RWPE2 (cell line): ENCODE results near the gene PTGER4.
A peak's percentile ranks its signal among the peaks of the same experiment; 100 is the strongest.
"Not testable (repeated sequence)": the region's sequence is repeated elsewhere in the genome, so short reads cannot be mapped to it uniquely, and the experiment has no call there.

ENCODE experiments used
- ATAC-seq: fragments of 200-7000 bp; cut with Tn5 transposase; 3 replicates; pipeline ENCODE4 v1.9.1; 2021; ENCODE audit warnings: low read depth
- DNase-seq: peaks from one replicate; pipeline ENCODE4 v3.0.0-alpha.2; 2020; ENCODE audit warnings: low spot score
- H3K27ac ChIP-seq: fragments of 450-650 bp; 2 replicates; pipeline ENCODE4 v1.5.1; 2017; ENCODE audit warnings: mild to moderate bottlenecking; ENCODE audit not compliant: poor library complexity, severe bottlenecking
- H3K27me3 ChIP-seq: fragments of 250-450 bp; sonication (Bioruptor Pico); 2 replicates; pipeline ENCODE4 v1.5.1; 2021; ENCODE audit warnings: mild to moderate bottlenecking, moderate library complexity; ENCODE audit not compliant: insufficient read depth, poor library complexity, severe bottlenecking
- H3K36me3 ChIP-seq: fragments of 250-450 bp; sonication (Bioruptor Pico); 2 replicates; pipeline ENCODE4 v1.5.1; 2020; ENCODE audit warnings: low read depth, mild to moderate bottlenecking, moderate library complexity
- H3K4me1 ChIP-seq: fragments of 250-450 bp; sonication (Bioruptor Pico); 2 replicates; pipeline ENCODE4 v1.5.1; 2021; ENCODE audit warnings: mild to moderate bottlenecking, moderate library complexity; ENCODE audit not compliant: insufficient read depth, poor library complexity, severe bottlenecking
- H3K4me3 ChIP-seq: fragments of 250-450 bp; sonication (Bioruptor Pico); 2 replicates; pipeline ENCODE4 v1.5.1; 2021; ENCODE audit warnings: mild to moderate bottlenecking, moderate library complexity; ENCODE audit not compliant: severe bottlenecking
- H3K9me3 ChIP-seq: fragments of 250-450 bp; sonication (Bioruptor Pico); 2 replicates; pipeline ENCODE4 v1.5.1; 2021; ENCODE audit warnings: mild to moderate bottlenecking, moderate library complexity; ENCODE audit not compliant: severe bottlenecking
- TF ChIP-seq, protein P1 (sequence below): fragments of 450-650 bp; IDR thresholded peaks from one replicate; pipeline ENCODE4 v1.5.1; 2017; ENCODE audit warnings: mild to moderate bottlenecking, moderate library complexity; ENCODE audit not compliant: poor library complexity, severe bottlenecking

Gene PTGER4

DNA sequence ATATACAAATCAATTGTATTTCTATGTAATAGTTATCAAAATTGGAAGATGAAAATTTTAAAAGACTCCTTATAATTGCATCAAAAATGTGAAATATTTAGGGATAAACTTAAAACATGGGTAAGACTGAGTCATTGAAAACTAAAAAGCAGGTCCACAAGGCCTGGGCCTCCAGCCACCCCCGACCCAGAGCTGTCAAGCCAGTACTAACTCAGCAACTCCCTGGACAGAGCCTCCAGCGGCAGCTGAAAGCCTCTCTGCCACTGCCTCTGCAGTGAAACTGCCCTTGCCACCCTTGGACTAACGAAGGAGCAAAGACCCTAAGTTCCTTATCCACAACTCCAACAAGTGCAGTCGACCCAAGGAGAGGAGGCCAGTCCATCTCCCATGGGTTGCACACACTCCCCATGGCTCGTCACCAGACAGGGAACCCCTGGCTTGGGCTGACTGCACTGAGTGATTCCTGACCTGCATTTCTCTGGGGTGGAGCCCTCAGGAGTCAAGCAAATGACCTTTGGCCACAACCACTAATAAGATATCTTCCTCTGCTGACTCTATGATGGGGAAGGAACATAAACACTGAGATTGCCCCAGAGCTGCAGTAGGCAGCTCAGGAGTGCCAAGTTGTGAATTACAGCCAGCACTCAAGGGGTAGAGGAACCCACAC lies 20.5 kb downstream of the PTGER4 start:
- peaks cover 3% of the 10 kb centered on the region for H3K9me3 ChIP-seq
- DNase-seq: no peak
- H3K36me3 ChIP-seq: 0 out of 2 replicates have a peak, but pooled peaks cover 4% of the 10 kb centered on the region
- H3K27me3 ChIP-seq: no peaks in the 10 kb centered on the region
- H3K4me1 ChIP-seq: no peaks in the 10 kb centered on the region
- TF ChIP-seq, protein P1, sequence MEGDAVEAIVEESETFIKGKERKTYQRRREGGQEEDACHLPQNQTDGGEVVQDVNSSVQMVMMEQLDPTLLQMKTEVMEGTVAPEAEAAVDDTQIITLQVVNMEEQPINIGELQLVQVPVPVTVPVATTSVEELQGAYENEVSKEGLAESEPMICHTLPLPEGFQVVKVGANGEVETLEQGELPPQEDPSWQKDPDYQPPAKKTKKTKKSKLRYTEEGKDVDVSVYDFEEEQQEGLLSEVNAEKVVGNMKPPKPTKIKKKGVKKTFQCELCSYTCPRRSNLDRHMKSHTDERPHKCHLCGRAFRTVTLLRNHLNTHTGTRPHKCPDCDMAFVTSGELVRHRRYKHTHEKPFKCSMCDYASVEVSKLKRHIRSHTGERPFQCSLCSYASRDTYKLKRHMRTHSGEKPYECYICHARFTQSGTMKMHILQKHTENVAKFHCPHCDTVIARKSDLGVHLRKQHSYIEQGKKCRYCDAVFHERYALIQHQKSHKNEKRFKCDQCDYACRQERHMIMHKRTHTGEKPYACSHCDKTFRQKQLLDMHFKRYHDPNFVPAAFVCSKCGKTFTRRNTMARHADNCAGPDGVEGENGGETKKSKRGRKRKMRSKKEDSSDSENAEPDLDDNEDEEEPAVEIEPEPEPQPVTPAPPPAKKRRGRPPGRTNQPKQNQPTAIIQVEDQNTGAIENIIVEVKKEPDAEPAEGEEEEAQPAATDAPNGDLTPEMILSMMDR: no peak
- H3K27ac ChIP-seq: no peak overlapping the region
- ATAC-seq: no peak
- H3K4me3 ChIP-seq: no peak overlapping the region

DNA sequence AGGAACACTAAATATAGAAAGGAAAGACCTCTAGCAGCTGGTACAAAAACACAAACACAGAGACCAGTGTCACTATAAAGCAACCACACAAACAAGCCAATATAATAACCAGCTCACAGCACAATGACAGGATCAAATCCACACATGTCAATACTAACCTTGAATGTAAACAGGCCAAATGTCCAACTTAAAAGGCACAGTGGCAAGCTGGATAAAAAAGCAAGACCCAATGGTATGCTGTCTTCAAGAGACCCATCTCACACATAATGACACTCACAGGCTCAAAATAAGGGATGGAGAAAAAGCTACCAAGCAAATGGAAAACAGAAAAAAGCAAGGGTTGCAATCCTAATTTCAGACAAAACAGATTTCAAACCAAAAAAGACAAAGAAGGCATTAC lies 22.3 kb downstream of the PTGER4 start:
- not testable (repeated sequence) for H3K27ac ChIP-seq

DNA sequence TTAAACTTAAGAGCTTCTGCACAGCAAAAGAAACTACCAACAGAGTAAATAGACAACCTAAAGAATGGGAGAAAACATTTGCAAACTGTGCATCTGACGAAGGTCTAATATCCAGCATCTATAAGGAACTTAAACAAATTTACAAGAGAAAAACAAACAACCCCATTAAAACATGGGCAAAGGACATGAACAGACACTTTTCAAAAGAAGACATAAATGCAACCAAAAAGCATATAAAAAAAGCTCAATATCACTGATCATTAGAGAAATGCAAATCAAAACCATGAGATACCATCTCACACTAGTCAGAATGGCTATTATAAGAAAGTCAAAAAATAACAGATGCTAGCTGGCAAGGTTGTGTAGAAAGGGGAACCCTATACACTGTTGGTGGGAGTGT lies 25.8 kb downstream of the PTGER4 start:
- H3K4me1 ChIP-seq, H3K36me3 ChIP-seq, ATAC-seq, DNase-seq, H3K27me3 ChIP-seq, H3K9me3 ChIP-seq, H3K4me3 ChIP-seq, H3K27ac ChIP-seq: not testable (repeated sequence)

More for the DNA sequence above, 22.3 kb downstream of the PTGER4 start:
- not testable (repeated sequence) for H3K4me3 ChIP-seq, H3K9me3 ChIP-seq, DNase-seq, ATAC-seq, H3K36me3 ChIP-seq, H3K4me1 ChIP-seq, H3K27me3 ChIP-seq

DNA sequence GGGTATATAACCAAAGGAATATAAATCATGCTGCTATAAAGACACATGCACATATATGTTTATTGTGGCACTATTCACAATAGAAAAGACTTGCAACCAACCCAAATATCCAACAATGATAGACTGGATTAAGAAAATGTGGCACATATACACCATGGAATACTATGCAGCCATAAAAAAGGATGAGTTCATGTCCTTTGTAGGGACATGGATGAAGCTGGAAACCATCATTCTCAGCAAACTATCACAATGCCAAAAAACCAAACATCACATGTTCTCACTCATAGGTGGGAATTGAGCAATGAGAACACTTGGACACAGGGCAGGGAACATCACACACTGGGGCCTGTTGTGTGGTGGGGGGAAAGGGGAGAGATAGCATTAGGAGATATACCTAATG lies 30.9 kb downstream of the PTGER4 start:
- ATAC-seq, H3K36me3 ChIP-seq, H3K4me3 ChIP-seq, H3K27ac ChIP-seq, H3K4me1 ChIP-seq, H3K9me3 ChIP-seq, H3K27me3 ChIP-seq, DNase-seq: not testable (repeated sequence)

DNA sequence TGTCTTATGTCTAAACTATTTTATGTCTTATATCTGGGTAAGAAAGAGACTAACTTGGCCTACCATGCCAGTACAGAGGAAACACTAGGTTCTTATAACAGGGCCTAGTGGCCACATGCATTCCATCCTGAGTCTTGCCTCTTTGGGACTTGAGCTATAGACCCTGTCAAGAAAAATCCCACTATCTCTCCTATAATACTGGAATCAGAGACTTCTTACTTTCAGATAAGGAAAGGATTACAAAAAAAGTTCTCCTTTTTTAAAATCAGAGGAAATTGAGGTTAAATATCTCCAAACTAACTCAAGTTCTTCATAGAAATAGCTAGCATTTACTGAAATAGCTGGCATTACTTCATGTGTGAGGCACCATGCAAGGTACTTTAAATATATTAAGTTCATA lies 34.3 kb downstream of the PTGER4 start:
- TF ChIP-seq, protein P1: no peak
- Histone ChIP-seq H3K9me3 (no peaks in the 10 kb centered on the region), H3K27me3 (no peaks in the 10 kb centered on the region), H3K27ac (no peak overlapping the region), H3K36me3 (peaks cover 5% of the 10 kb centered on the region), H3K4me1 (peaks cover 6% of the 10 kb centered on the region), H3K4me3 (no peak overlapping the region)
- no peak for ATAC-seq
- DNase-seq: no peak

DNA sequence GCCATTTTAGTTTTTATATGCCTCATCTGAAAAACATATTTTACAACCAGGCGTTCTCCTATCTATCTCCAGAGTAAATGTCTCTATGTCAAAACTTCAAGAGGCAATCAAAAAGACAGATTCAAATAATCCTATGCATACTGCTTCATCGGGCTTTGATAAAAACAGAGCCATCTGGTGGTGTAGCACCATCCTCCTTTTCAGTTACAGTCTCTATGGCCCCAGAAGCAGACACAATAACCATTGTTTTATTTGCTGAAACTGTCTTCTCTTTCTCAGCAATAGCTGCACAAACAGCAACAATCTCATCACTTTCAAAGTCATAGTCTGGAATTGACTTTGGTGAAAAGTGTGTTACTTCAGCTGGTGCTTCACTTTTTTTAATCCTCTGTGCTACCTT lies 36.3 kb downstream of the PTGER4 start:
- Histone ChIP-seq H3K4me3 (no peak overlapping the region), H3K4me1 (peaks cover 6% of the 10 kb centered on the region), H3K36me3 (no peaks in the 10 kb centered on the region; the same call in none of the 2 replicates), H3K27ac (no peak overlapping the region), H3K9me3 (no peaks in the 10 kb centered on the region), H3K27me3 (no peaks in the 10 kb centered on the region)
- TF ChIP-seq, protein P1: peak; percentile 70
- DNase-seq (no peak), ATAC-seq (peak; percentile 58; the same call in 2 of the 3 replicates)
